Upper lobe of left lung (tissue), 6 donors: ENCODE results near the gene ANGPTL4. TPM values are rescaled to one million over a fixed set of nuclear protein-coding genes. Genes with fewer than 3 reads are reported as not detected.
"Not testable (repeated sequence)": the region's sequence is repeated elsewhere in the genome, so short reads cannot be mapped to it uniquely, and the experiment has no call there.

Experiments used
- ATAC-seq, 2 donors: fragments of 200-7000 bp; cut with Tn5 transposase; one replicate each; pipeline ENCODE4 v1.9.1; 2022; ENCODE audit warnings: mild to moderate bottlenecking in 2 of 2, moderate library complexity in 2 of 2; ENCODE audit not compliant: low FRiP score in 2 of 2
- DNase-seq, 2 donors: peaks; one replicate each; pipeline ENCODE4 v3.0.0-alpha.2; 2019 to 2020
- H3K27ac ChIP-seq, 4 donors: fragments of 200-600 bp; sonication (generic); one replicate each; pipeline ENCODE4 v1.5.1; 2016 to 2019
- H3K27me3 ChIP-seq, 4 donors: fragments of 200-600 bp; sonication (generic); one replicate each; pipeline ENCODE4 v1.5.1; 2017 to 2019
- H3K36me3 ChIP-seq, 4 donors: fragments of 200-600 bp; sonication (generic); one replicate each; pipeline ENCODE4 v1.5.1; 2016 to 2019
- H3K4me1 ChIP-seq, 4 donors: fragments of 200-600 bp; sonication (generic); one replicate each; pipeline ENCODE4 v1.5.1; 2018 to 2019
- H3K4me3 ChIP-seq, 4 donors: fragments of 200-600 bp; sonication (generic); one replicate each; pipeline ENCODE4 v1.5.1; 2017 to 2019; ENCODE audit warnings: mild to moderate bottlenecking in 2 of 4, moderate library complexity in 1 of 4
- H3K9me3 ChIP-seq, 4 donors: fragments of 200-600 bp; sonication (generic); one replicate each; pipeline ENCODE4 v1.5.1; 2018 to 2019
- EP300 ChIP-seq, 4 donors: sonication (generic); formaldehyde crosslinking; IDR thresholded peaks; one replicate each; pipeline ENCODE4 v1.5.1; 2017; ENCODE audit warnings: antibody characterized with exemption in 4 of 4, control low read depth in 2 of 4
- POLR2A ChIP-seq, 4 donors: fragments of 450-650 bp; IDR thresholded peaks; one replicate each; pipeline ENCODE4 v1.5.1; 2016 to 2017; ENCODE audit warnings: antibody characterized with exemption in 4 of 4, mild to moderate bottlenecking in 2 of 4
- POLR2AphosphoS5 ChIP-seq, 2 donors: sonication (generic); formaldehyde crosslinking; IDR thresholded peaks; one replicate each; pipeline ENCODE4 v1.5.1; 2017; ENCODE audit warnings: antibody characterized with exemption in 2 of 2
- WGBS, 2 donors: methylation state at CpG; one replicate each; pipeline ENCODE4 v1.1.5; 2017 to 2018; 5-methylcytosine and 5-hydroxymethylcytosine counted together
- total RNA-seq, 6 donors: library from RNA; depleted of rRNA in 4 of 6; stranded (reverse); fragments of >200 nt in 4 of 6; gene quantifications; one replicate each; pipeline versions ENCODE4 v1.1.0 to v1.2.1, GENCODE V29; 2016 to 2021
- TF ChIP-seq, protein P1 (sequence below), 6 experiments: fragments of 450-650 bp in 4 of 6; fragments of 200-600 bp in 2 of 6; sonication (generic) in 2 of 6; IDR thresholded peaks; one replicate each; pipeline ENCODE4 v1.5.1; 2016 to 2019; ENCODE audit warnings: antibody characterized with exemption in 6 of 6
- donor health status: DM: no; HTN: no; CAD: no; lungs with moderate emphysema.
- donor health status: DM: no; HTN: yes; CAD: no; lungs with severe emphysema.

Gene ANGPTL4
- total RNA-seq, 6 donors from 2014 or later: 1.8 to 27.7 (median 13.4) TPM; not detected in 1

DNA sequence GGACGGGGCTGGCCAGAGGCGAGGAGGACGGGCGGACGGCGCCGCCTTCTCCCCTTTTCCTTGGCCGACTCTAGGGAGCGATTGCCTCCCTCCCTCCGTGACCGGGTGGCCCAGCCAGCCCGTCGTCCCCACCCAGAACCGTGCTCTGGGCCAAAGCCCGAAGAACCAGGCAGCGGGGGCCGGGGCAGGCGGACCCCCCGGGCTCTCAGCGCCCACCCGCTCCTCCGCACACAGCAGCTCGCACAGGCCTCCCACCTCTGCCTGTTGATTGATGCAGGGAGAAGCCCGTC is 39.8 kb downstream of the ANGPTL4 start:
- 88 to 91% methylated on average over 9 to 24 of the region's 24 CpGs for WGBS, 2 donors
- Histone ChIP-seq H3K9me3 (no peaks in the 10 kb centered on the region), H3K36me3 (peaks cover 22 to 59% (median 54%) of the 10 kb centered on the region in 4 donors), H3K27me3 (no peaks in the 10 kb centered on the region), H3K4me3 (no peak overlapping the region), H3K4me1 (no peaks in the 10 kb centered on the region), H3K27ac (no peak overlapping the region)
- ATAC-seq (no peak), DNase-seq (peak in 1 of 2 donors; percentile 75)
- TF ChIP-seq, protein P1, sequence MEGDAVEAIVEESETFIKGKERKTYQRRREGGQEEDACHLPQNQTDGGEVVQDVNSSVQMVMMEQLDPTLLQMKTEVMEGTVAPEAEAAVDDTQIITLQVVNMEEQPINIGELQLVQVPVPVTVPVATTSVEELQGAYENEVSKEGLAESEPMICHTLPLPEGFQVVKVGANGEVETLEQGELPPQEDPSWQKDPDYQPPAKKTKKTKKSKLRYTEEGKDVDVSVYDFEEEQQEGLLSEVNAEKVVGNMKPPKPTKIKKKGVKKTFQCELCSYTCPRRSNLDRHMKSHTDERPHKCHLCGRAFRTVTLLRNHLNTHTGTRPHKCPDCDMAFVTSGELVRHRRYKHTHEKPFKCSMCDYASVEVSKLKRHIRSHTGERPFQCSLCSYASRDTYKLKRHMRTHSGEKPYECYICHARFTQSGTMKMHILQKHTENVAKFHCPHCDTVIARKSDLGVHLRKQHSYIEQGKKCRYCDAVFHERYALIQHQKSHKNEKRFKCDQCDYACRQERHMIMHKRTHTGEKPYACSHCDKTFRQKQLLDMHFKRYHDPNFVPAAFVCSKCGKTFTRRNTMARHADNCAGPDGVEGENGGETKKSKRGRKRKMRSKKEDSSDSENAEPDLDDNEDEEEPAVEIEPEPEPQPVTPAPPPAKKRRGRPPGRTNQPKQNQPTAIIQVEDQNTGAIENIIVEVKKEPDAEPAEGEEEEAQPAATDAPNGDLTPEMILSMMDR (IDR thresholded peaks at IDR 0.05): no peak
- TF ChIP-seq POLR2AphosphoS5 (IDR thresholded peaks at IDR 0.05) (no peak), POLR2A (IDR thresholded peaks at IDR 0.05) (no peak), EP300 (IDR thresholded peaks at IDR 0.05) (no peak)

DNA sequence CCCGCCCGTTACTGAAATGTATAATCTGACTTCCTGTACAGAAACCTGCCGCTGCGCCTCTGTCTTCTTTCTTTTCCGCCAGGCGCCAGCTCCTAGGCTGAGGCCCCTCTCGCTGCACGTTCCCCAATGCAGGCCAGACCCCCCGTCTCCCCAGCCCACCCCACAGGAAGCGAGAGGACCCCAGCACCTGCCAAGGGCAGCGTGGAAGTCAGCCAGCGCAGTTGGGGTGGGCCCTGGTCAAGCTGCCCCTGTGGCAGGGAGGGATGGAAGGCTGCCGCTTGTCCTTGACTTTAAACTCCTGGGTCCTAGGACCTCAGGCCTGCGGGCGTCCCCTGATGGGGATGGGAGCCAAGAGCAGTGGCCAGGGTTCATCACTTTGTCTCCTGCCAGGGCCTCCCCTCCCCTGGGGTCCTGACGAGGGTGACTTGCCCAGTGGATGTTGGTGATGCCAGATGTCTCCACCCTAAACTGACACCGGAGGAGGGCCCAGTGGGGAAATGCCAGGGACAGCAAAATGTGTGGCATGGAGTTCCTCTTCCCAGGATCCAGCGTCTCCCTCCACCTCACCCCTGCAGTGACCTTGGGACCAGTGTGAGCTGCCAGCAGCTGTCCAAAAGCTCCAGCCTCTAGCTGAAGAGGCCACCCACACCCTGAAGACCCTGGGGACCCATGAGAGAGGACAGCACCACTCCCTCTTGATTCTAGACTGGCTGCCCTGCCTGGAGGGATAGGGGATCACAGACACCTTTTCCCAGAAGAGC is 40.6 kb downstream of the ANGPTL4 start:
- Histone ChIP-seq H3K9me3 (no peaks in the 10 kb centered on the region), H3K27ac (no peak overlapping the region), H3K4me1 (no peaks in the 10 kb centered on the region), H3K36me3 (peaks cover 22 to 57% (median 51%) of the 10 kb centered on the region in 4 donors), H3K27me3 (no peaks in the 10 kb centered on the region), H3K4me3 (no peak overlapping the region)
- 93 to 94% methylated on average over 13 to 17 of the region's 18 CpGs for WGBS, 2 donors
- no peak for ATAC-seq
- no peak for DNase-seq
- TF ChIP-seq, protein P1 (IDR thresholded peaks at IDR 0.05): no peak
- TF ChIP-seq EP300 (IDR thresholded peaks at IDR 0.05): no peak
- TF ChIP-seq POLR2AphosphoS5 (IDR thresholded peaks at IDR 0.05): no peak
- no peak for TF ChIP-seq POLR2A (IDR thresholded peaks at IDR 0.05)

DNA sequence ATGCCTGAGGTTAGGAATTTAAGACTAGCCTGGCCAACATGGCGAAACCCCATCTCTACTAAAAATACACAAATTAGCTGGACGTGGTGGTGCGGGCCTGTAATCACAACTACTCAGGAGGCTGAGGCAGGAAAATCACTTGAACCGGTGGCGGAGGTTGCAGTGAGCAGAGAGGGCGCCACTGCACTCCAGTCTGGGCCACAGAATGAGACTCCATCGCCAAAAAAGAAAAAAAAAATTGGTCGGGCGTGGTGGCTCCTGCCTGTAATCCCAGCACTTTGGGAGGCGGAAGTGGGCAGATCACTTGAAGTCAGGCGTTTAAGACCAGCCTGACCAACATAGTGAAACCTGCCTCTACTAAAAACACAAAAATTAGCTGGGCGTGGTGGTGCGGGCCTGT is 46.8 kb downstream of the ANGPTL4 start:
- DNase-seq, H3K36me3 ChIP-seq, ATAC-seq, H3K27me3 ChIP-seq, H3K9me3 ChIP-seq, H3K4me3 ChIP-seq, H3K27ac ChIP-seq: not testable (repeated sequence)
- 79 to 89% methylated on average over 10 to 13 of the region's 13 CpGs for WGBS, 2 donors
- peaks cover 11 to 22% (median 17%) of the 10 kb centered on the region in 4 donors for H3K4me1 ChIP-seq

DNA sequence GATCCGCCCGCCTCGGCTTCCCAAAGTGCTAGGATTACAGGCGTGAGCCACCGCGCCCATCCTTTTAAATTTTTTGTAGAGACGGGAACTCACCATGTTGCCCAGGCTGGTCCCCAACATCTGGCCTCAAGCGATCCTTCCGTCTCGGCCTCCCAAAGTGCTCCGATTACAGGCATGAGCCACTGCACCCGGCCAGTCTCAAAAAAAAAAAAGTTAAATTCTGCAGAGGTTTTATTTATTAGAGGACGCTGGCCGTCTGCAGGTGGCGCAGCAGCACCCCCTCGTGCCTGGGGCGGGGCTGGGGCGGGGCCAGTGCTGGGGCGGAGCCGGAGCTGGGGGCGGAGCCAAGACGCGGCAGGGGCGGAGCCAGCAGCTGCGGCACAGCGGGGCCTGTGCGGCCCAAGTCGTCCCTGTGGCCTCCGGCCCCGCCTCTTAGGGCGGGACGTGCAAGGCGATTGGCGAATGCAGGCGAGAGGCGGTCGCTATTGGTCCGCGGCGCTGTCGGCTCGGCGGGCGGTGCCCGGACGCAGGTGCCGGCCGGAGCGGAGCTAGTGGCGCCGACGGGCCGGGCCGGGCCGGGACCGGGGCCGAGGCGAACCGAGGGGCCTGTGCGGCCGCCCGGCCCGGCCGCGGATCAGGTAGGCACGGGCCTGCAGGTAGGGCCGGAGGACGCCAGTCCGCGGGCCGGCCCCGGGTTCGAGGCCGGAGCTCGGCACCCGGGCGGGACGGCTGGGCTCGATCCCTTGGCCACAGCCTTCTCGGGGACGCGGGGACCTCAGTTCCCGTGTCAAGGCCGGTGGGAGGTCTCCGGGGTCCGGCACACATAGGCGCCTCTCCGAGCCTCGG is 49.1 kb downstream of the ANGPTL4 start, which contains the start of gene MARCHF2:
TSS of gene MARCHF2 (plus strand) at position 523 of the 846 bp plus-strand sequence. CDS start 8,536 bp downstream, outside the sequence.
- TF ChIP-seq, protein P1 (IDR thresholded peaks at IDR 0.05): peak; percentile 45 to 75 (median 65)
- TF ChIP-seq POLR2A (IDR thresholded peaks at IDR 0.05) (peak in 3 of 4 donors; percentile 24 to 76 (median 46)), POLR2AphosphoS5 (IDR thresholded peaks at IDR 0.05) (peak in 1 of 2 donors; percentile 34), EP300 (IDR thresholded peaks at IDR 0.05) (no peak)
- WGBS, 2 donors: 7 to 26% methylated on average over 16 to 45 of the region's 89 CpGs
- ATAC-seq: peak; percentile 100

DNA sequence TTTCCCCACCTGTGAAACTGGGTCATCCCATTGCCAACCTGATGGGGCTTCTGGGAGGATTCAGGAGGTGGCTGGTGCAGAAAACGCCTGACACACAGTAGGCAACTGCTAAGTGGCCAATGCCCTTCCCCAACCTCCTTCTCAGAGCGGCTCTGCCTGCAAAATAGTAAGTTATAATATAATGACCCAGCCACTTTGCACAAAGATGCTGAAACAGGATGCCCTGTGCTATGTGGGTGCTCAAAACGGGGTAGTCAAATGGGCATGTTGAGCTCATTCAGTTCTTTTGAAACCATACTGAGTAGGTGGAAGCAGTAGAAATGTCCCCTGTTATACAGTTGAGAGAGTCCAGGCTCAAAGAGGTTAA is 49.7 kb downstream of the ANGPTL4 start:
- Histone ChIP-seq H3K36me3 (peaks cover 0 to 2% (median under 1%) of the 10 kb centered on the region in 4 donors), H3K9me3 (no peaks in the 10 kb centered on the region), H3K4me1 (peaks cover 23 to 40% (median 35%) of the 10 kb centered on the region in 4 donors), H3K27me3 (no peaks in the 10 kb centered on the region), H3K4me3 (peak overlapping the region; percentile 37 to 98 (median 94)), H3K27ac (peak overlapping the region; percentile 72 to 81 (median 78))
- ATAC-seq (no peak), DNase-seq (no peak)
- 16 to 21% methylated on average over 3 of the region's 3 CpGs for WGBS, 2 donors
- TF ChIP-seq POLR2AphosphoS5 (IDR thresholded peaks at IDR 0.05) (no peak), POLR2A (IDR thresholded peaks at IDR 0.05) (no peak), EP300 (IDR thresholded peaks at IDR 0.05) (no peak)
- TF ChIP-seq, protein P1 (IDR thresholded peaks at IDR 0.05): no peak

More for the DNA sequence above, 49.1 kb downstream of the ANGPTL4 start, which contains the start of gene MARCHF2:
- Histone ChIP-seq H3K4me1 (peaks cover 19 to 35% (median 29%) of the 10 kb centered on the region in 4 donors), H3K27me3 (no peaks in the 10 kb centered on the region), H3K9me3 (no peaks in the 10 kb centered on the region), H3K36me3 (no peaks in the 10 kb centered on the region), H3K4me3 (peak within 1 kb of the TSS; percentile 37 to 98 (median 94)), H3K27ac (peak within 1 kb of the TSS; percentile 72 to 81 (median 78))
- DNase-seq: peak; percentile 97 to 99
